HG03575 (cell line): ENCODE results near the gene TULP4.
"Not testable (repeated sequence)": the region's sequence is repeated elsewhere in the genome, so short reads cannot be mapped to it uniquely, and the experiment has no call there.

ENCODE experiments used
- ATAC-seq: cut with Tn5 transposase; IDR thresholded peaks from one replicate; pipeline ENCODE4 v1.9.1; 2021; ENCODE audit not compliant: unreplicated experiment, insufficient number of reproducible peaks, low FRiP score; ENCODE audit errors: extremely low read depth

TULP4 gene

GRCh38 chr6:158439255-158439654, 127.0 kb downstream of the TULP4 start:
- ATAC-seq: peak; percentile 58

GRCh38 chr6:158441716-158442215, 129.5 kb downstream of the TULP4 start:
- ATAC-seq: no peak

DNA sequence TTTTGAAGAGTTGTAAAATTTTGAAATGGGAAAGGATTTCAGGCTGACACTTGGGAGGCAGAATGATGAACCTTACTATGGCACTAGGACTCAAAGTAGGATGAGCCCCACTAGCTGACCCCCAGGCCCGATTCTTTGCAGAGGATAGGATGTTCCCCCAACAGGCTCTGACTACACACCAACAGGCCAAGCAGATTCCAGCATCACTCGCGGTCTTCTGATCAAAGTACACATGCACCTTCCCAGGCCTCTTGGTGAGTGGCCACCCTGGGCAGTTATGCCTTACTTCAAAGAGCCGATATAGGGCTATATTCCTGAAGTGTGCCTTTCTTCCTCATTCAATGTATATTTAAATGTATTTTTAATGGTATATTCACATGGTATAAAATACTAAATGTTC, 130.0 kb downstream of the TULP4 start:
- no peak for ATAC-seq

- no peak for ATAC-seq
Observed at GRCh38 chr6:158445426-158446085, 133.3 kb downstream of the TULP4 start.

DNA sequence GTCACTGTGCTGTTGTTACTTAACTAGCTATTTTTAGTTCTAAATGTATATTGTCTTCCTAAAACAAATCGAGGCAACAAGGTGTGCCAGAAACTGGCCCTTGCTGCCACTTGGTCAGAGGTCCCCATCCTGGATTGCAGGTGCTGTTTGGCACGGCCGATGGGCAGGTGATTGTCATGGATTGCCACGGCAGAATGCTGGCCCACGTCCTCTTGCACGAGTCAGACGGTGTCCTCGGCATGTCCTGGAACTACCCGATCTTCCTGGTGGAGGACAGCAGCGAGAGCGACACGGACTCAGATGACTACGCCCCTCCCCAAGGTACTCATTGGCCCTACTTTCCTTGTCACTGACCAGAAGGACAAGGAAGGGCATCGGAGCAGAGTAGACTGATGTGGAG, 136.6 kb downstream of the TULP4 start:
- ATAC-seq: no peak

DNA sequence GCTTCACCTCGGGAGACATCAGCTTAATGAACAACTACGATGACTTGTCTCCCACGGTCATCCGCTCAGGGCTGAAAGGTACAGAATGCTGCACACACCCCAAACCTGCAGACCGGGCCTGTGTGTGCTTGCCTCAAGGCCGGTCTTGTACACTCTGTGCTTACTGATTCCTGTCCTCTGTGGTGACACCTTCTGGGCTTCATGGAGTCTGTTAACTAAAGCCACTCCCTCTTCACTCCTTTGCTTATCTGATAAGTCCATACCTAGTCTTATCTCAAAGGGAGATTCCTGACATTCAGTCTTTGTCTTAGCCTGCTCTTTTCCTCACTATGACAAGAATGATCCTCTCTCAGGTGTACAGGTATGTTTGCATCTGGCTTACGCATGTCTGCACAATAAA, 139.9 kb downstream of the TULP4 start:
- no peak for ATAC-seq

GRCh38 chr6:158457131-158457530, 144.9 kb downstream of the TULP4 start:
- ATAC-seq: no peak

- no peak for ATAC-seq
Observed at GRCh38 chr6:158457616-158458278, 145.5 kb downstream of the TULP4 start.

- ATAC-seq: no peak
Observed at GRCh38 chr6:158459726-158460125, 147.5 kb downstream of the TULP4 start.

- ATAC-seq: no peak
Observed at GRCh38 chr6:158460602-158461169, 148.4 kb downstream of the TULP4 start.

DNA sequence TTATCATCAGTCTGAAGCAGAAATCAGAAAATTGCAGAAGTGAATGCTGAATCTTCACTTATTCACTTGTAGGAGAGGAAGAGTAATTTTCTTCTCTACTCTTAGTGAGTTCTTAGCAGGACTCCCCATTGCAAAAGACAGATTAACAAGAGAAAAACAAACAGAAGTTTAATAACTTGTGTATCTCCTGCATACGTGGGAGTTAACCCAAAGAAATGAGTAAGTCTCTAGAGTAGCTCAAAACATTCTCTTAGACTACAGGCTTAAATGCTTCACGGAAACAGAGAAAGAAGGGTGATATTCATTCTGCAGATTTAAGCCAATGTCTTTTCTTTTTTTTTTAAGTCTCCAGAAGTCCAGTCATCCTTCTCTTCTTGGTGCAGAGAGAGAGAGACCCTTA, 149.7 kb downstream of the TULP4 start:
- ATAC-seq: no peak

DNA sequence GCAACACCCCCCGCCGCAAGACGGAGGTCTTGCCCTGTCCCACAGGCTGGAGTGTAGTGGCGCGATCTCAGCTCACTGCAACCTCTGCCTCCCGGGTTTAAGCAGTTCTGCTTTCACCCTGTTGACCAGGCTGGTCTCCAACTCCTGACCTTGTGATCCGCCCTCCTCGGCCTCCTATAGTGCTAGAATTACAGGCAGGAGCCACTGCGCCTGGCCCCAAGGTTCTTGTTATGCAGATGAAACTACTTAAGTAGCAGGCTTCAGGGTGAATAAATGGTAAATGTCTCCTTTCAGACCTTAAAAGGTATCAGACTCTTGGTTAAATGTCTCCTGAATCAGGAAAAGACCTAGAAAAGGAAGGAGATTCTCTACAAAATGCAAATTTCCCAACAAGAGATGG, 152.2 kb downstream of the TULP4 start:
- no peak for ATAC-seq

GRCh38 chr6:158465257-158465656, 153.0 kb downstream of the TULP4 start:
- ATAC-seq: no peak

DNA sequence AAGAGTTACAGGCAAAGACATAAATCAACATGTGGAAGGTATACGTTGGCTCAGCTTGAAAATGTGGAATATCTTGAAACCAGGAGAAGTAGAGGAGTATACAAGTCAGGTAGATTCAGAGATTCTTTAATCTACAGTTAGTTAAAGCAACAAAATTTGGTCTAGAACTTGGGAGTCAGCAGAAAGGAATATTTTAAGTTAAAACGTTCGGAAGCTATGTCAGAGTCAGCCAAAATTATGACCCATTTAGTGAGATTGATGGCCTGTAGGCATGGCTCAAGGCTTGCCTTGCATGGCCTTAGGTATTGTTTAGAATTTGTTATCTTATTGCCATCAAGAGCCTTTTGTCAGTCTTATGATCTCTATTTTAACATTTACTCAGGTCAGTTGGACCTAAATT, 153.5 kb downstream of the TULP4 start:
- ATAC-seq: no peak

DNA sequence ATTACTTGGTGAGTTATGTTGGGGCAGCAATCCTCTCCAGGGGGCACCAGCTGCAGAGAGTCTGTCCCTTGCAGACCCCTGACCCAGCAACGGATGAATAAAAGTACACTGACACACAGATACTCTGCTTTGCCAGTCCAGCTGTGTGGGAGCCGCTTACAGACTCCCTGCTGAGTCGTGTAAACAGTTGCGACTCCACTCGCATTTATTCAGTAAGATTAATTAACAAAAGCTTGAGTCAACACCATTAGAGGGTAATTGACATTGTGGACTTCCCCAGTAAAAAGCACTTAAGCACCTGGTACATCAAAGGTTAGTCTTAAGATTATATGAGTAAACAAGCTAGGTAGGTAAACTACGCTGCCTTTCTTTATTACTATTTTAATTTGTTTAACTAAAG, 155.7 kb downstream of the TULP4 start:
- no peak for ATAC-seq

GRCh38 chr6:158468666-158469065, 156.4 kb downstream of the TULP4 start:
- ATAC-seq: no peak

- ATAC-seq: not testable (repeated sequence)
Observed at GRCh38 chr6:158470023-158470422, 157.8 kb downstream of the TULP4 start.

GRCh38 chr6:158471339-158471738, 159.1 kb downstream of the TULP4 start:
- ATAC-seq: no peak

GRCh38 chr6:158472447-158472846, 160.2 kb downstream of the TULP4 start:
- no peak for ATAC-seq

DNA sequence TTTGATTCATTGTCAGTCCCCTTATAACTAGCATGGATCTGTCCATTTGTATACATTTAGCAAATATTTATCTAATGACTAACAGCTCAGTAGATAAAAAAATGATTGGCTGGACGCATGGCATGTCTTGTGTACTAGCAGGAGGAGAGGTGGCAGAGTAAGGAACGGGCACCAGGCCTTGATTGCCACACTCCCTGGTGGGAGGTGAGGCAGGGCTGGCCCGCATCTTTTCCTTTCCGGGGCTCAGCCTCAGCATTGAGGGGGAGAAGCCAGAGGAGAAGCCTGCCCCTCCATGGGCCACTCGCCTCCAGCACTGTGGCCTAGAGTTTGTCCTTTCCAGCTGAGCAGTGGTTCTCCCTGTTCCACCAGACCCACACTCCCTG, 162.7 kb downstream of the TULP4 start:
- ATAC-seq: no peak
